H1 (cell line): Measurements from ENCODE around the gene EEF1G. TPM values are rescaled to one million over a fixed set of nuclear protein-coding genes. Genes with fewer than 3 reads are reported as not detected.

Experiments used
- ASH2L ChIP-seq: fragments of 200-600, 300-600 bp; sonication (generic); IDR thresholded peaks from one replicate; pipeline ENCODE4 v1.7.1; 2017; ENCODE audit warnings: low read length
- BCL11A ChIP-seq, 2 experiments: IDR thresholded peaks; one replicate each; pipeline ENCODE4 v1.6.1; 2011; ENCODE audit warnings: low read depth in 2 of 2, low read length in 2 of 2, mild to moderate bottlenecking in 2 of 2
- BRCA1 ChIP-seq: IDR thresholded peaks from 2 replicates; pipeline ENCODE4 v1.6.1; 2012; ENCODE audit warnings: low read depth, low read length, improper control_type of control experiment
- CBX5 ChIP-seq: fragments of 300-800, 300-1000 bp; sonication (generic); IDR thresholded peaks from 2 replicates; pipeline ENCODE4 v1.7.1; 2016; ENCODE audit warnings: antibody characterized with exemption, low read length, low read depth
- CEBPB ChIP-seq: IDR thresholded peaks from 2 replicates; pipeline ENCODE4 v1.6.1; 2012; ENCODE audit warnings: low read depth, low read length
- CHD2 ChIP-seq: IDR thresholded peaks from 2 replicates; pipeline ENCODE4 v1.6.1; 2012; ENCODE audit warnings: low read length, improper control_type of control experiment
- CREB1 ChIP-seq: IDR thresholded peaks from 2 replicates; pipeline ENCODE4 v1.6.1; 2012; ENCODE audit warnings: inconsistent platforms
- EZH2 ChIP-seq: fragments of 200-600 bp; sonication (generic); IDR thresholded peaks from 2 replicates; pipeline ENCODE4 v1.7.1; 2012; ENCODE audit warnings: low read depth, mild to moderate bottlenecking, moderate library complexity, low read length, inconsistent platforms; ENCODE audit not compliant: severe bottlenecking
- GABPA ChIP-seq: IDR thresholded peaks from 2 replicates; pipeline ENCODE4 v1.6.1; 2011; ENCODE audit warnings: mild to moderate bottlenecking, low read length, moderate library complexity, borderline replicate concordance; ENCODE audit not compliant: insufficient read depth
- GTF2F1 ChIP-seq: IDR thresholded peaks from 2 replicates; pipeline ENCODE4 v1.6.1; 2012; ENCODE audit warnings: low read depth, low read length, improper control_type of control experiment, borderline replicate concordance
- HDAC2 ChIP-seq, 2 experiments: fragments of 300-600 bp in 1 of 2; sonication (generic) in 1 of 2; IDR thresholded peaks; 2 replicates each; pipeline ENCODE4 v1.6.1; 2011 to 2012; ENCODE audit warnings: low read depth in 2 of 2, low read length in 2 of 2, mild to moderate bottlenecking in 2 of 2, moderate library complexity in 2 of 2, borderline replicate concordance in 1 of 2, inconsistent platforms in 1 of 2
- HDAC6 ChIP-seq: IDR thresholded peaks from one replicate; pipeline ENCODE4 v1.7.1; 2012; ENCODE audit warnings: low read depth, mild to moderate bottlenecking, inconsistent platforms, low read length, moderate library complexity
- JUN ChIP-seq: IDR thresholded peaks from 2 replicates; pipeline ENCODE4 v1.6.1; 2011; ENCODE audit warnings: low read depth, mild to moderate bottlenecking, improper control_type of control experiment, low read length
- KDM5A ChIP-seq: fragments of 200-600 bp; IDR thresholded peaks from 2 replicates; pipeline ENCODE4 v1.7.1; 2012; ENCODE audit warnings: mild to moderate bottlenecking, low read length, inconsistent platforms, mixed read lengths
- POU5F1 ChIP-seq: IDR thresholded peaks from 2 replicates; pipeline ENCODE4 v1.6.1; 2011; ENCODE audit warnings: low read depth, mild to moderate bottlenecking, low read length, moderate library complexity
- RFX5 ChIP-seq: IDR thresholded peaks from 2 replicates; pipeline ENCODE4 v1.6.1; 2011; ENCODE audit warnings: low read depth, low read length, improper control_type of control experiment, borderline replicate concordance
- RXRA ChIP-seq: IDR thresholded peaks from 2 replicates; pipeline ENCODE4 v1.6.1; 2011; ENCODE audit warnings: low read depth, mild to moderate bottlenecking, low read length, moderate library complexity; ENCODE audit not compliant: insufficient read depth
- SIN3A ChIP-seq, 2 experiments: IDR thresholded peaks in 1 of 2; conservative IDR thresholded peaks in 1 of 2; 2 replicates each; pipeline ENCODE4 v1.6.1; 2011 to 2012; ENCODE audit warnings: low read length in 2 of 2, improper control_type of control experiment in 1 of 2, low read depth in 1 of 2, mild to moderate bottlenecking in 1 of 2
- SP1 ChIP-seq: IDR thresholded peaks from 2 replicates; pipeline ENCODE4 v1.6.1; 2011; ENCODE audit warnings: low read depth, low read length
- SP2 ChIP-seq: IDR thresholded peaks from 2 replicates; pipeline ENCODE4 v1.6.1; 2012; ENCODE audit warnings: mild to moderate bottlenecking, low read length, inconsistent platforms
- SP4 ChIP-seq: IDR thresholded peaks from 2 replicates; pipeline ENCODE4 v1.6.1; 2012; ENCODE audit warnings: low read length, inconsistent platforms
- SRF ChIP-seq: IDR thresholded peaks from 2 replicates; pipeline ENCODE4 v1.6.1; 2011; ENCODE audit warnings: mild to moderate bottlenecking, low read depth, low read length, moderate library complexity
- TBP ChIP-seq: IDR thresholded peaks from 2 replicates; pipeline ENCODE4 v1.6.1; 2011; ENCODE audit warnings: low read depth, low read length, improper control_type of control experiment
- TCF12 ChIP-seq: IDR thresholded peaks from 2 replicates; pipeline ENCODE4 v1.6.1; 2011; ENCODE audit warnings: low read depth, mild to moderate bottlenecking, low read length
- ZNF274 ChIP-seq: IDR thresholded peaks from 2 replicates; pipeline ENCODE4 v1.7.0; 2012; ENCODE audit warnings: low read length, borderline replicate concordance; ENCODE audit errors: extremely low read depth
- polyA plus RNA-seq, 7 experiments: library from polyadenylated mRNA; depleted of rRNA in 3 of 7; stranded (reverse) in 5 of 7; unstranded in 2 of 7; fragments of >200 nt in 5 of 7; fragments of 200-250 nt in 2 of 7; gene quantifications; 1 replicate in 5 of 7; 2 replicates in 1 of 7; 4 replicates in 1 of 7; pipeline versions ENCODE4 v1.2.1 to v1.2.3, GENCODE V29; 2011 to 2013; ENCODE audit warnings: missing spikeins in 2 of 7, mixed read lengths in 2 of 7
- total RNA-seq: library from RNA; stranded (reverse); fragmentation: NEBNext Ultra II Directional; extraction: Animal tissue kit (Norgen Biotek cat#: 25700); gene quantifications from 2 replicates; pipeline ENCODE4 v1.2.1, GENCODE V29; 2021

EEF1G gene
- total and polyA plus RNA-seq, 2 of the 8 experiments (the other 6 are each of a cell fraction or from before 2014, with no cell fraction given): 1,627 to 1,996 TPM

GRCh38 chr11:62602141-62603071, 28.7 kb upstream of the EEF1G start (continued):
- TF ChIP-seq KDM5A (no peak), TBP (no peak), SRF (no peak), HDAC2 (IDR thresholded peaks at IDR 0.05; ENCODE audit: borderline replicate concordance in 1 of 2, low read depth in 2 of 2, low read length in 2 of 2) (peak in 1 of 2 experiments; percentile 71; a peak in 2 of 4 replicates), RXRA (no peak), CHD2 (no peak), BRCA1 (no peak), CREB1 (no peak; the same call in 1 of the 2 replicates), SIN3A (conservative IDR thresholded peaks at IDR 0.05 in 1 of 2, IDR thresholded peaks at IDR 0.05 in 1 of 2; ENCODE audit: low read depth in 1 of 2, low read length in 2 of 2) (peak in 1 of 2 experiments; percentile 57; a peak in 1 of 4 replicates), HDAC6 (no peak), ASH2L (peak; percentile 48), GTF2F1 (no peak; the same call in 1 of the 2 replicates), SP4 (no peak), POU5F1 (no peak), SP2 (no peak), JUN (no peak), BCL11A (IDR thresholded peaks at IDR 0.05; ENCODE audit: low read depth in 2 of 2, low read length in 2 of 2) (no peak), GABPA (no peak), CBX5 (no peak), TCF12 (no peak), RFX5 (no peak), CEBPB (no peak), EZH2 (no peak), ZNF274 (no peak), SP1 (no peak)
